ENCODE results near the gene EGFL6.
A peak's percentile ranks its signal among the peaks of the same experiment; 100 is the strongest.

Gene EGFL6

DNA sequence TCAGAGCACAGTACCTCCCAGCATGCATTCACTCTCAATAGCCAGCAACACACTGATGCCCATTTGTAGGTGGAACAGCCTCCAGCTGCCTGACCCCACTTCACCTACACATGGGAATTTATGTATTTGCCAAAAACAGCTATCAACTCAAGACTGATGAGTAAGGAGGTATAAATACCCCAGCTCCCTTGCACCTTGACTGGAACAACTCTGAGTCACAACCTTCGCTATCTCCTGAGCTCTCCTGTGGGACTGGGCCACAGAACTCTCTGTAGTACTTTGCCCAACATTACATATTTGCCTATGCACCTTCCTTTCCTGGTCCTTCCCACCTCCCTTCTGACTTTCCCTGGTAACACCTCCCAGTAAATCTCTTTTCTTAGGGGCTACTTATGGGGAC is 16.5 kb upstream of the EGFL6 start:
- DNase-seq (ENCODE audit: low spot score in 2 of 2) (no peak), ATAC-seq (replicated peaks; ENCODE audit: extremely low read depth, poor library complexity, severe bottlenecking) (no peak)
- Mint-ChIP-seq H3K36me3 (ENCODE audit: insufficient read depth) (peaks cover 2% of the 10 kb centered on the region), H3K27me3 (peaks cover 30% of the 10 kb centered on the region), H3K9me3 (no peaks in the 10 kb centered on the region), H3K4me1 (no peaks in the 10 kb centered on the region), H3K4me3 (no peak overlapping the region), H3K27ac (ENCODE audit: low read depth) (no peak overlapping the region)

DNA sequence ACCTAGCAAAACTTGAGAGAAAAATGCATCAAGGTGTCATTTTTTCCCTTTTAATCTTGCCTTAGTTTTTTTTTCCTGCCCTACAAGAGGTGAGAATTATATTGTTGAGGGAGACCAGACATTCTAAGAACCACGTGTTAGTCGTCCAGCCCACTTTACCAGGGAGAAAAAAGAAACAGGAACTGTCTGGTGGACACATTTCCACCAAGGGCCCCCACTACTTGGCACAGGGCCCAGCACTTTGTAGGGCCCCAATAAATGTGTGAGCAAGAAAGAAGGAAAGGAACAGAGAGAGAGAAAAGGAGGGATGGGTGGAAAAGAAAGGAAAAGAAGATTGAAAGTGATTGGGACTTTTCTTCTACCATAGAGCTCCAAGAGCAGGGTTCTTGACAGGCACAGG is 3.9 kb upstream of the EGFL6 start:
- Mint-ChIP-seq H3K36me3 (ENCODE audit: insufficient read depth) (no peaks in the 10 kb centered on the region), H3K4me1 (no peaks in the 10 kb centered on the region), H3K27ac (ENCODE audit: low read depth) (no peak overlapping the region), H3K4me3 (no peak overlapping the region), H3K27me3 (peaks cover 13% of the 10 kb centered on the region), H3K9me3 (no peaks in the 10 kb centered on the region)
- DNase-seq (ENCODE audit: low spot score in 2 of 2) (no peak), ATAC-seq (replicated peaks; ENCODE audit: extremely low read depth, poor library complexity, severe bottlenecking) (no peak)

DNA sequence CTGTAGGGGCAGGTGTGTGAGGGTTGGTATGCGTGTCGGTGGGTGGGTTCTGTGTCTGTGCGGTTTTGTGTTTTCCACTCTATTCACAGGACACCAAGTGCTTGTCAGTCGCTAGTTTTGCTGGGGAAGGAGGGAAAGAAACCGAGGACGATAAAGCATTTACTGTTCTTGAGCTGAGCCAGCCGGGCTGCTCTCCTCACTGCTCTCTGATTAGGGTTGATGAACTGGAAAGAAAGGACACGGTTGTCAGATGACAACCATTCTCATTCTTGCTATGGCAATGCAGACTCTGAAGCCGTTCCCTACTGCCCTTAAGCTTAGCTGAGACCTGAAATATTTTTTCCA is 832 bp downstream of the EGFL6 start:
- H3K27ac Mint-ChIP-seq (ENCODE audit: low read depth), result no peak overlapping the region

DNA sequence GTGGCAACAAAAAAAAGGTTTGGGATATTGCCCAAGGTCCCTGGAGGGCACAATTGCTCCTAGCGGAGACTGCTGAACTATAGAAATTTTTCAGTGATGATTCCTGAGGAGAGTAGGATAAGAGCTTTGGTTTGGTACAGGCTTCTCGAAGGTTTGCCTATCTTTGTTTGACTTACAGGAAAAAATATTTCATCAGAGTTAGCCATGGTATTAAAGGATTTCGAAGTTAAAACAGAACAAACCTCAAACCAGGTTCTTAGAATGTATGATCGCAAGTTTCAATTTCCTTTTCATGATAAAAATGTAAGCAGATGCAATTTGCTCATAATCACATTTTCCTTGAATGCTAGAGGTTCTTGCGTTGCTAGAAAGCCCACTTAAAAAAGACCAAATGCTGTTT is 1.7 kb downstream of the EGFL6 start:
- no peak for DNase-seq (ENCODE audit: low spot score in 2 of 2)
- no peak overlapping the region for H3K27ac Mint-ChIP-seq (ENCODE audit: low read depth)
- no peaks in the 10 kb centered on the region for H3K9me3 Mint-ChIP-seq
- H3K27me3 Mint-ChIP-seq, result peaks cover 13% of the 10 kb centered on the region
- no peak overlapping the region for H3K4me3 Mint-ChIP-seq
- H3K4me1 Mint-ChIP-seq, result no peaks in the 10 kb centered on the region
- no peak for ATAC-seq (replicated peaks; ENCODE audit: extremely low read depth, poor library complexity, severe bottlenecking)
- no peaks in the 10 kb centered on the region for H3K36me3 Mint-ChIP-seq (ENCODE audit: insufficient read depth)

More for the DNA sequence above, 832 bp downstream of the EGFL6 start:
- Mint-ChIP-seq H3K27me3 (peaks cover 13% of the 10 kb centered on the region), H3K9me3 (no peaks in the 10 kb centered on the region), H3K36me3 (ENCODE audit: insufficient read depth) (no peaks in the 10 kb centered on the region), H3K4me3 (peak overlapping the region; percentile 44), H3K4me1 (no peaks in the 10 kb centered on the region)
- ATAC-seq (replicated peaks; ENCODE audit: extremely low read depth, poor library complexity, severe bottlenecking) (no peak), DNase-seq (ENCODE audit: low spot score in 2 of 2) (no peak)

DNA sequence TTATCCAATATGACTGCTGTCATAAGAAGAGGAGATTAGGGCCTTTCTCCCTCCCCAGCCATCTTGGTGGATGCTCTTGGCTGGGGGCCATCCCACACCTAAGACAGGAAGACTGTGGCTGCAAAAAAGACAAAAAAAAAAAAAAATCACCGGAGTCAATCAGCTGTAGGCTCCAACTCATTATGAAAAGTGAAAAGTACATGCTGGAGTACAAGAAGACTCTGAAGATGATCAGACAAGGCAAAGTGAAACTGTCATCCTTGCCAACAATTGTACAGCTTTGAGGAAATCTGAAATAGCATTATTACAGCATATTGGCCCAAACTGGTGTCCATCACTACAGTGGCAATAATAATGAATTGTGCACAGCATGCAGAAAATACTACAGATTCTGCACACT is 5.2 kb downstream of the EGFL6 start:
- Mint-ChIP-seq H3K4me3 (no peak overlapping the region), H3K27me3 (peaks cover 1% of the 10 kb centered on the region), H3K27ac (ENCODE audit: low read depth) (no peak overlapping the region), H3K36me3 (ENCODE audit: insufficient read depth) (no peaks in the 10 kb centered on the region), H3K4me1 (no peaks in the 10 kb centered on the region), H3K9me3 (no peaks in the 10 kb centered on the region)
- no peak for DNase-seq (ENCODE audit: low spot score in 2 of 2)
- no peak for ATAC-seq (replicated peaks; ENCODE audit: extremely low read depth, poor library complexity, severe bottlenecking)

DNA sequence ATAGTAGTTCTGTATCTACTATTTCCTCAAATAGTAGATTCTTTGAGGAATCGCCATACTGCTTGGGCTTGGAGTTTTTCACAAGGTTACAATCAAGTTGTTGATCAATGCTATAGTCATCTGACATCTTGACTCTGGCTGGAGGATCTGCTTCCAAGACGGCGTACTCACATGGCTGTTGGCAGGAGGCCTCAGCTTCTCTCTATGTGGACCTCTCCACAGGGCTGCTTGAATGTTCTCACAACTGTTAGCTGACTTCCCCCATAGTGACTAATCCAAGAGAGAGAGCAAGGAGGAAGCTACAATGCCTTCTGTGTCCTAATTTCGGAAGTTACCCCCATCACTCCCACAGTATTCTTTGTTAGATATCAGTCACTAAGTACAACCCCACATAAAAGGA is 10.3 kb downstream of the EGFL6 start:
- Mint-ChIP-seq H3K27ac (ENCODE audit: low read depth) (no peak overlapping the region), H3K9me3 (no peaks in the 10 kb centered on the region), H3K4me1 (no peaks in the 10 kb centered on the region), H3K36me3 (ENCODE audit: insufficient read depth) (no peaks in the 10 kb centered on the region), H3K4me3 (no peak overlapping the region), H3K27me3 (peaks cover 20% of the 10 kb centered on the region)
- DNase-seq (ENCODE audit: low spot score in 2 of 2), result no peak
- no peak for ATAC-seq (replicated peaks; ENCODE audit: extremely low read depth, poor library complexity, severe bottlenecking)

DNA sequence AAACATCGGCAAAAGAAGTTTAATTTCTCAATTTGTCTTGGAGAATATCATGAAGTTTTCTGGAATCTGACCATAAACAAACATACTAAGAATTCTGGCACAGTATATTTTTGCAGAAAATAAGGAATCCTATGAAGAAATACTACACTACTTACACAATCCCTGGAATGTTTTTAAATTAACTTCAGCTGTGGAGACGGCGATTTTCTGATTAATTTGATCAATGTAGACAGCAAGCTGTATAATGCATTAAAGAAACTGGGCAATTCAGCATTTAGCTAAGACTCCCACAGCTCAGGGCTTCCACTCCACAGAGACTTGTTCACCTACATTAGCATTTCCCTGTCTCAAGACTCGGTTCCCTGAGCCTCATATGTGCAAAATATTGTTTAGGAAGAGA is 12.2 kb downstream of the EGFL6 start:
- ATAC-seq (replicated peaks; ENCODE audit: extremely low read depth, poor library complexity, severe bottlenecking) (no peak), DNase-seq (ENCODE audit: low spot score in 2 of 2) (no peak)
- Mint-ChIP-seq H3K27ac (ENCODE audit: low read depth) (no peak overlapping the region), H3K9me3 (no peaks in the 10 kb centered on the region), H3K4me3 (no peak overlapping the region), H3K4me1 (no peaks in the 10 kb centered on the region), H3K27me3 (peaks cover 38% of the 10 kb centered on the region), H3K36me3 (ENCODE audit: insufficient read depth) (peaks cover 2% of the 10 kb centered on the region)

DNA sequence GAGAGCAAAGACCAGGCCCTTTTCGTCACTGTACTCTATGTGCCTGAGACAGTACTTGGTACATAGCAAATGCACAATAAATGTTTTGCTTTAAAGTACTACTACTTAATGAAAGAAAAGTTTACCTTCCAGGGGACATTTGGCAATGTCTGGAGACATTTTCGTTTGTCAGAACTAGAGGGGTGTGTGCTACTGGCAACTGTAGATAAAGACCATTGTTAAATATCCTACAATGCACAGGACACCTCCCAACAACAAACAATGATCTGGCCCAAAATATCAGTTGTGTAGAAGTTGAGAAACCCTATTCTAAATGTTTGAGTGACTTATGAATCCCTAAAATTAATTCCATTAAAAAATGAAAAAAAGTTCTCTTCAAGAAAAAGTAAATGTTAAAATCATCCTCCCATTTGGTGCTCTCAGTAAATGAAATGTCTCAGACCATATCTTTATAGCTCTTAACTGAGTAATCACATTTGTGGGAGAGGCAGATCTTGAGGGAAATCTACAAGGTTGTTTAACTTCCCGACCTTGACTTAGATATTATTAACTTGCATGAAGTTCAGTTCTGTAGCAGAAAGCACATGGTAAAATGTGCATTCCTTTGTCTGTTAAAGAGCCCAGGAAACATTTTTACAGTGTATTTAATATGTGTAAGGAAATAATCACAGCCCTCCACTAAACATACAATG is 18.5 kb downstream of the EGFL6 start:
- H3K4me1 Mint-ChIP-seq, result no peaks in the 10 kb centered on the region
- H3K27me3 Mint-ChIP-seq, result peaks cover 30% of the 10 kb centered on the region
- H3K9me3 Mint-ChIP-seq, result no peaks in the 10 kb centered on the region
- peaks cover 2% of the 10 kb centered on the region for H3K36me3 Mint-ChIP-seq (ENCODE audit: insufficient read depth)
- ATAC-seq (replicated peaks; ENCODE audit: extremely low read depth, poor library complexity, severe bottlenecking) (no peak), DNase-seq (ENCODE audit: low spot score in 2 of 2) (no peak)
- no peak overlapping the region for H3K4me3 Mint-ChIP-seq
- H3K27ac Mint-ChIP-seq (ENCODE audit: low read depth), result no peak overlapping the region

DNA sequence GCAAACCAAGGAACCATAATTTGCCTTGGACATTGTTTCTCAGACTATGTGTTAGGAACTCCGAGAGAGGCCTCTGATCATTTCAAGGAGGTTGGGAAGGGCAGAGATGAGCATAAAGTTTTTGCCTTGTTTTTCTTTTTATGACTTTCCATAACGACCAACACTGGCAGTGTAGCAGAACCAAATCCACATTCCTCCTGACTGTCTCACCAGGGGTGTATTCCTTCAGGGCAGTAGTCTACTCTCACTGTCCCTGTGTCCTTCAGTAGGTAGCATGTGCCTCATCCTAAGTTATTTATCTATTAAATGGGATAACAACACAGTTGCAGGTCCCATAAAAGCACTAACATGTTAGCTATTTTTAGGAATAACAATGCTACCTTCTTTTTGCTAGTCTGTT is 20.8 kb downstream of the EGFL6 start:
- peaks cover 2% of the 10 kb centered on the region for H3K36me3 Mint-ChIP-seq (ENCODE audit: insufficient read depth)
- no peak overlapping the region for H3K27ac Mint-ChIP-seq (ENCODE audit: low read depth)
- ATAC-seq (replicated peaks; ENCODE audit: extremely low read depth, poor library complexity, severe bottlenecking) (no peak), DNase-seq (ENCODE audit: low spot score in 2 of 2) (no peak)
- peaks cover 20% of the 10 kb centered on the region for H3K27me3 Mint-ChIP-seq
- H3K4me1 Mint-ChIP-seq, result no peaks in the 10 kb centered on the region
- no peaks in the 10 kb centered on the region for H3K9me3 Mint-ChIP-seq
- H3K4me3 Mint-ChIP-seq, result no peak overlapping the region

DNA sequence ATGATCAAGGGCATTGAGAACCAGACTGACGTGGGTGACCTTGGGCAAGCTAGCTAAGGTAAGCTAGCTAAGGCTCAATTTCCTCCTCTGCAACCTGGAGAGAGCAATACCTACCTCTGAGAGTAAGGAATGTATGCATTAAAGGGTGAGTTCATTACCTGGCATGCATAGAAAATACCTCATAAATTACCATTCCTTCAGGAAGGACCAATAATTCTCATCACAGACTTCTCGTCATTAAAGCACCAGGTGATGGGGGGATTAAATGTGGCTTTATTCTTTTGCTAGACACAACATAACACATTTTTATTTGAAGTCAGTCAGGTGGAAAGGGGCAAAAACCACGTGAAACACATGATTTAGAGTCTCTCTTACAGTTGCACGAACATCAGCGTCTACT is 21.5 kb downstream of the EGFL6 start:
- H3K4me3 Mint-ChIP-seq, result no peak overlapping the region

DNA sequence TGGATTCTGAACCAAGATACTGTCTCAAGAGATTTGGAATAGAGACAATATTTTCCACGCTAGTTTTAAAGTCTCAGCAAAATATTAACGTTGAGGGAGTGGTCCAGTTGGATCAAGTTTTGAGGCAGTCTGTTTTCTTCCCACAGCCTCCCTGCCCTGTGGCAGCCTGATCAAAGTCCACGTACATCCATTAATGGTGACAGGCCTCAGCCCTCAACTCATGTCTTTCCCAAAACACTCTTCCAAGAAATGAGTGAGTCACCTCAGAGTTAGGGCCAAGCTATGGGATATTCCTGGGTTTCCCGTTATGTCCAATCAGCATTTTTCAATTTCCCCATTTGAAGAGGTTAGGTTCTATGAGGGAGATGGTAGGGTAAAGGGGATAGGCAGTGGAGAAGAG is 28.5 kb downstream of the EGFL6 start:
- Mint-ChIP-seq H3K4me3 (no peak overlapping the region), H3K36me3 (ENCODE audit: insufficient read depth) (no peaks in the 10 kb centered on the region), H3K27ac (ENCODE audit: low read depth) (no peak overlapping the region), H3K27me3 (no peaks in the 10 kb centered on the region), H3K4me1 (no peaks in the 10 kb centered on the region), H3K9me3 (no peaks in the 10 kb centered on the region)
- ATAC-seq (replicated peaks; ENCODE audit: extremely low read depth, poor library complexity, severe bottlenecking) (no peak), DNase-seq (ENCODE audit: low spot score in 2 of 2) (no peak)

More for the DNA sequence above, 21.5 kb downstream of the EGFL6 start:
- ATAC-seq (replicated peaks; ENCODE audit: extremely low read depth, poor library complexity, severe bottlenecking), result no peak
- no peaks in the 10 kb centered on the region for H3K9me3 Mint-ChIP-seq
- no peaks in the 10 kb centered on the region for H3K4me1 Mint-ChIP-seq
- no peak overlapping the region for H3K27ac Mint-ChIP-seq (ENCODE audit: low read depth)
- no peaks in the 10 kb centered on the region for H3K36me3 Mint-ChIP-seq (ENCODE audit: insufficient read depth)
- DNase-seq (ENCODE audit: low spot score in 2 of 2), result no peak
- peaks cover 13% of the 10 kb centered on the region for H3K27me3 Mint-ChIP-seq

DNA sequence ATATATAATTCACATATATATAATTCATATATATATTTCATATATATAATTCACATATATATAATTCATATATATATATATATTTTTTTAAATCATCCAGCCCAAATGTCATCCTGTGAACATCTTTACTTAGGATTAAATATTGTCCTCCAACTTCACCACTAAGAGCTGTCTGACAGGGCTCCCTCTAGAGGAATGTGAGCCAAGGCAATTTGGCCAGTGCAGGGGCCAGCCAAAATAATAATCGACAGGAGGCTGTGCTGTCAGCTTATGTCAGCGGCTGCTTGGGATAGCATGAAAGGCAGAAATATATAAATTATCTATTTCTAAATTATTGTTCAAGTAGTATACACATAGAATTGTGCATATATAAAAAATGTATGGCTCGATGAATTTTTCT is 29.5 kb downstream of the EGFL6 start:
- Mint-ChIP-seq H3K36me3 (ENCODE audit: insufficient read depth) (no peaks in the 10 kb centered on the region), H3K4me3 (no peak overlapping the region), H3K27ac (ENCODE audit: low read depth) (no peak overlapping the region), H3K9me3 (no peaks in the 10 kb centered on the region), H3K4me1 (no peaks in the 10 kb centered on the region), H3K27me3 (no peaks in the 10 kb centered on the region)
- DNase-seq (ENCODE audit: low spot score in 2 of 2) (no peak), ATAC-seq (replicated peaks; ENCODE audit: extremely low read depth, poor library complexity, severe bottlenecking) (no peak)

DNA sequence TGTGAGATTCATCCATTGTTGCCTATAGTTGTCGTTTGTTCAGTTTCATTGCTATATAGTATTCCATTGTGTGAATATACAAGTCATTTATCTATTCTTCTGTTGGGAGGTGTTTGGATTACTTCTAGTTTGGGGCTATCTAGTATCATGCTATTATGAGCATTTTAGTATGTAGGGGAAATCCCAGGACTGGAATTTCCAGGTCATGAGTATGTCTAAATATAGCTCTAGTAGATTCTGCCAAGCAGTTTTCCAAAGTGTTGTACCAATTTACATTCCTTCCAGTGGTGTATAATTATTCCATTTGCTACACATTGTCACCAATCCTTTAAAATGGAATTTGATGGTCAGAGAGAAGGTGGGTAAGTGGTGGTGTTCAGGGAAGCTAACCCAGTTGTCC is 30.1 kb downstream of the EGFL6 start:
- H3K4me3 Mint-ChIP-seq, result no peak overlapping the region
- no peaks in the 10 kb centered on the region for H3K9me3 Mint-ChIP-seq
- H3K4me1 Mint-ChIP-seq, result no peaks in the 10 kb centered on the region
- no peaks in the 10 kb centered on the region for H3K27me3 Mint-ChIP-seq
- DNase-seq (ENCODE audit: low spot score in 2 of 2), result no peak
- no peak for ATAC-seq (replicated peaks; ENCODE audit: extremely low read depth, poor library complexity, severe bottlenecking)
- no peaks in the 10 kb centered on the region for H3K36me3 Mint-ChIP-seq (ENCODE audit: insufficient read depth)
- H3K27ac Mint-ChIP-seq (ENCODE audit: low read depth), result no peak overlapping the region

DNA sequence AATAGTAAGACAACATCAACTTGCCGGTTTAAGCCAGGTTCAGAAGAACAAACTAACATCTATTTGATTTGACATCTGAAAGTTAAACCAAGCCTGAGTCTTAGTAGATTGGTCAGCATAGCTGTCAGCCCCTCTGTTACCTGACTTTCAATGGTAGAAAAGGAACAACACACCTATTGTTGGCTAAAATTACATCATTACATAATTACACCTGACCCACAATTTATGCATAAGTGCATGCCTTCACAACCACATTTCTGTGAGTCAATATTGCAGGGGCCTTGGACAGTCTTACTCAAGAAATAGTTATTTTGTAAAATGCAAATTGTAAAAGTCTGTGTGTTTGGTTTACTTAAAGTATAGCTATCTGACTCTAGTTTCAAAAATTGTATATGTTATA is 36.2 kb downstream of the EGFL6 start:
- Mint-ChIP-seq H3K4me1 (no peaks in the 10 kb centered on the region), H3K36me3 (ENCODE audit: insufficient read depth) (no peaks in the 10 kb centered on the region), H3K9me3 (no peaks in the 10 kb centered on the region), H3K27me3 (no peaks in the 10 kb centered on the region), H3K27ac (ENCODE audit: low read depth) (no peak overlapping the region), H3K4me3 (no peak overlapping the region)
- ATAC-seq (replicated peaks; ENCODE audit: extremely low read depth, poor library complexity, severe bottlenecking) (no peak), DNase-seq (ENCODE audit: low spot score in 2 of 2) (no peak)

All from central memory CD8-positive, alpha-beta T cell (primary cell).